ENCODE data around the gene NKAIN2.
A peak's percentile ranks its signal among the peaks of the same experiment; 100 is the strongest.

NKAIN2 gene

DNA sequence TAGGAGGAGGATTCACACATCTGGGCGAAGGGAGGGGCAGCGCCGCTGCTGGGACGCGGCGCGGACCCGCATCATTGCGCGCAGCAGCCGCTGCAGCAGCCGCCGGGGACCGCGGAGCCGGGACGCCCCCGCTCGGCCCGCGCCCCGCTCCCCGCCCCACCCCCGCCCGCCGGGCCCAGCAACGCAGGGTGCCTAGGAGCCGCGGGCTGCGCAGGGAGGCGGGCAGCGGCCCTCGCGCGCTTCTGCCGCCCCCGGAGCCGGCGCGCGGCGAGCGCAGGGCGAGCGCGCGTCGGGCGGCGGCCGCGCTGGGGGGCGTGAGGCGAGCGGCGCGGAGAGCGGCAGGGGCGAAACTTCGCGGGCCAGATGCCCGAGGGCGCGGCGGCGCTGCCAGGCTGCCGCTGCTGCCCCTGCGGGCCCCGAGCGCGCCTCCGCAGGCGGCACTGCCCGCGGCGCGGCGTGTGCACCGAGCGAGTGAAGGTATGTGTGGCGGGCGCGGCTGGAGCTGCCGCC lies at the start of gene NKAIN2:
TSS of gene NKAIN2 (plus strand) at position 362 of the 510 bp plus-strand sequence.
- no peak for TF ChIP-seq ZNF274 (IDR thresholded peaks at IDR 0.05; ENCODE audit: low read depth, low read length)
- H3K4me3 ChIP-seq (ENCODE audit: low read length), result peak within 1 kb of the TSS; percentile 56

DNA sequence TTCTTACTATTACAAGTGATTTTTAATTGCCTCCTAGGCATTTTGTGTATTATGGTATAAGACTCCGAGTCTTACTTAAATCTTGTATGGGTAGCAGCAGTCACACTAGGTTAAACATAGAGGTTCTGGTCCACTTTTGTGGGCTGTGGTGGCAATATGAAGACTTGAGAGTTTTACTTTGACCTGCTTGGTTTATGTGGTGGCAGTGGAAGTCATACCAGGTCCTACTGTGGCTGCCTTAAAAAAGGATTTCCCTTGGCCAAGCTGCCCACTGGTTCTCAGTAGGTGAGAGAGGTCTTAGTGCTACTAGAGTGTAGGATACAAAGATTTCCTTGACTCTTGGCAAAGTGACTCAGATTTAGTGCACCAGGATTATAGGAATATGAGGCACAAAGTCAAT lies 44.2 kb upstream of the NKAIN2 start:
- H3K4me3 ChIP-seq (ENCODE audit: low read length), result no peak overlapping the region
- no peak for TF ChIP-seq ZNF274 (IDR thresholded peaks at IDR 0.05; ENCODE audit: low read depth, low read length)

DNA sequence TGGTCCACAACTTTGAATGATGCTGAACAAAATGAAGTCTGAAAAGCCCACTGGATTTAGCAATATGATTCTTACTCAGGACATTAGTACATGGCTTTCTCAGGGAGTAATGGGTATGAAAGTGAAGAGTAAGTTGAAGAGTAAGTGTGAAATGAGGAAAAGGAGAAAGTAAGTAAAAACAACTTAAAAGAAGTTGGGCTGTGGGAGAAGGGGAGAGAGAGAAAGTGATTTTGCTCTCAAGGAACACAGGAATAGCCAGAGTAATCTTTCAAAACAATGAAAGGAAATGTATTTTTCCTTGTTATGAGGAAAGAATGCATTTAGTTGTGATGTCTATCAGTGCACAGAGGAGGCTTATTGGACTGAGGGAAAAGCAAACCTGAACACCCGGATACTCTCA lies 39.8 kb upstream of the NKAIN2 start:
- H3K4me3 ChIP-seq (ENCODE audit: low read length), result no peak overlapping the region
- no peak for TF ChIP-seq ZNF274 (IDR thresholded peaks at IDR 0.05; ENCODE audit: low read depth, low read length)

DNA sequence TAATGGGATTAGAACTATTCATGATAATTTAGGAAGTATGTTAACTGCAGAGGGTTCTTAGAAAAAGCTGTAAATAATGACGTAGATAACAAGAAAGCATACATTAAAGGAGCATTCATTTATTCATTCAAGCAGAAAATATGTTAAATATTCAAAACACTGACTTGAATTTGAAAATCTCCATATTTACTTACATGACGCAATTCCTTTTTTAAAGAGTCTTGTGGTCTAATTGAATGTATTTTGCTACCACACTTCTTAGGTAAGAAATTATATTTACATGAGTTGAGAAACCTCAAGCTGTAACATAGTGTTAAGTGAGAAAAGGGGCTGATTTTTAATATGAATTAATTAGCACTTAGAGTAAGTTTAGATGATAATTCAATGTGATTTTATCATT lies 38.9 kb upstream of the NKAIN2 start:
- TF ChIP-seq ZNF274 (IDR thresholded peaks at IDR 0.05; ENCODE audit: low read depth, low read length), result no peak
- no peak overlapping the region for H3K4me3 ChIP-seq (ENCODE audit: low read length)

DNA sequence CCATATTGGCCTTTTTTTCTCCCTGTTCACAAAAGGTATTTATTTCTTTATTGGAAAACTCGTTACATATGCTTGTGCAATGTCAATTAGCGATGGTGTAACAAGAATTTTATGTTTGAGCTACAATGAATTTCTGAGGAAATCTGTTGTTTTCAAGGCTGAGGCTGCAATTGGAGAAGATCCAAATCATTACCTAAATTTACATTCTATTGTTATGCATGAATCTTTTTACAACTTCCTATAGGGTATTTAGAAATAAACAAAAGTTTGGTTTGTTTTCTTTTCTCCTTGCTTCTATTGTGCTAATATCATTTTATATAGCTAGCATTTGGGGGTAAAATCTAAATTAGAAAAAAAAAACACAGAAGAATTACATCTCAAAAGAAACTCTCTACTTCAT lies 34.7 kb upstream of the NKAIN2 start:
- TF ChIP-seq ZNF274 (IDR thresholded peaks at IDR 0.05; ENCODE audit: low read depth, low read length), result no peak
- H3K4me3 ChIP-seq (ENCODE audit: low read length), result no peak overlapping the region

DNA sequence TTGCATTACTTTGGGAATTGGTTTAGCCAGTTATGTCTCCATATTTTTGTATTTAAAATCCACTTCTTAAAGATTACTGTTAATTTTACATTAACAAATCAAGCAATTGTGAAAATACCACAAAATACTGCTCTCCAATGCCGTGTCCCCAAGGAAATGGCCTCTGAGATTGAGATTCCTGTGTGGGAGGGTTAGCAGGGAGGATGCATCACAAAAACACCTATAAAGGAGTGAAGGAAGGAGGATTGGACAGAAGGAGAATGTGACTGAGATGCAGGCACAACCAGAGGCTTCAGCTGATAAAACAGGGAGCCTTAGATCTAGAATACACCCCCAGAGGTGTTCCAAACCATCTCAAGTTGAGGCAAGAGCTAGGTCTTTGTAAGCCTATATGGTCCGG lies 34.2 kb upstream of the NKAIN2 start:
- no peak overlapping the region for H3K4me3 ChIP-seq (ENCODE audit: low read length)
- no peak for TF ChIP-seq ZNF274 (IDR thresholded peaks at IDR 0.05; ENCODE audit: low read depth, low read length)

DNA sequence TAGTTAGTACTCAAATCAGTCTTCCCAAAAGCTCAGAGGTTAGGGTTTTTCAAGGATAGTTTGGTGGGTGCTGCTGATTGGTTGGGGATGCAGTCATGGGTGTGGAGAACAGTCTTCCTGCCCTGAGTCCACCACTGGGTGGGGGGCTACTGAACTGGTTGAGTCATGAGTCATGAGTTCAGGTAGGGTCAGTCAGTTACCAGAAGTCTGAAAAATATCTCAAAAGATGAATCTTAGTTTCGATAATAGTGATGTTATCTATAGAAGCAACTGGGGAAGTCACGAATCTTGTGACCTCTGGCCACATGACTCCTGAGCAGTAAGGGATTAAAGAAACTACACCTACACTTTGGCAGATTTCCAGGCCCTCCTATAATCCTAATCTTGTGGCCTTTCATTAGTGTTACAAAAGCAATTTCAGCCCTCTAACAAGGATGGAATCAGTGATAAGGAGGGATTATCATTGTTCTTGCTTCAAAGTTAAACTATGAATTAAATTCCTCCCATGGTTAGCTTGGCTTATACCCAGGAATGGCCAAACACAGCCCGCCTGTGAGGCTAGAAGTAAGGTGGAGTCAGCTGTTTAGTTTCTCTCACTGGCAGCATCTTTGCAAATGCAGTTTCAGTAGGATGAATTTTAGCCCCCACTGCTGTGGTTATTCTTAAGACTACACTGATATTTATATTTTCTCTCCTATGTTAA lies 33.3 kb upstream of the NKAIN2 start:
- H3K4me3 ChIP-seq (ENCODE audit: low read length), result no peak overlapping the region

DNA sequence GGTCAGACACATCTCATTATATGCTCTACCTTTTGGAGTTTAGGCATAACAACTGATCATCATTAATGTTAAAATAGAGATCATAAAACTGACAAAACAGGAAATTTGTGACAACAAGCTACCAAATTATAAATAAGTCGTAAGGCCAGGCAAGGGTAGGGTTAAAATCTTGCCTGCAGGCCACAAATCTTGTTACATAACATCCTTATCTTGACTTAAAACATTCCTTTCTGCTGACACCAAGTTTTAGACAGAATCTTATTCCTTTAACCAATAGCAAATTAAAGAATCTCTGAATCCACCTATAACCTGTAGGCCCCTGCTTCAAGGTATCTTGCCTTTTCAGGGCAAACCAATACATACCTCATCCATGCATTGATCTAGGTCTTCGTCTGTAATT lies 32.5 kb upstream of the NKAIN2 start:
- no peak overlapping the region for H3K4me3 ChIP-seq (ENCODE audit: low read length)
- no peak for TF ChIP-seq ZNF274 (IDR thresholded peaks at IDR 0.05; ENCODE audit: low read depth, low read length)

More for the DNA sequence above, 33.3 kb upstream of the NKAIN2 start:
- no peak for TF ChIP-seq ZNF274 (IDR thresholded peaks at IDR 0.05; ENCODE audit: low read depth, low read length)

DNA sequence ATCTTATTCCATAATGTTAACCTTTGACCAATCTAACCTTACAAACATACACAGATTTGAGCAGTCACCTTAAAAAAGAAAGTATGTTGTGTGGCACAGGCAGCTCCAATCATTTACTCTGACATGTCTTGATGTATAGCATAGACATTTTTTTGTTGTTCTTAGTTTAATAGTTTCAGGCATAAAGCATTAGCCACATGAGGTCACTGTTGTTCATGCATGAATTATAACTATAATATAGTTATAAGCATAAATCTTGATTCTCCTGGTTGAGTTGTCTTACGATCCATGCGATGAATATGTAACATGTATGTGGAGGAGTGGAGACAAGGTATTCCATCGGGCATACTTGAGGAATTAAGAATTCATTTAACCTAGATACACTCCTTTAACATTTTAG lies 26.1 kb upstream of the NKAIN2 start:
- TF ChIP-seq ZNF274 (IDR thresholded peaks at IDR 0.05; ENCODE audit: low read depth, low read length), result no peak
- H3K4me3 ChIP-seq (ENCODE audit: low read length), result no peak overlapping the region

DNA sequence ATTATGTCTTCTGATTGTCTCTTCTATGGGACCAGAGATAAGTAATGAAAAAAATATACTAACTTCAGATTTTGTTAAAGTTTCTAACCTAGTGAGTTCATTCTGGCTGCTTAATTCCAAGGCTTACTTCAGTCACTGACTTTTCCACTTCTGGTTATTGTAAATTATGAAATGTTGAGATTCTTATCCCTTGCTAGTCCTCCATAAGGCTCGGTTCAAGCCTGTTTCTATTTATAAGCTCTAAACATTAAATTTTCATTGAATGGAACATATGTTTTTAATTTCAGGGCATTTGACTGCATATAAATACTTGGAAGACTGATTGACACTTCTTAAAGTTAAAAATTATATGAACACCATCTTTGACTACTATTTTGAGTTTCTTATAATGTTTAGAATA lies 23.6 kb upstream of the NKAIN2 start:
- TF ChIP-seq ZNF274 (IDR thresholded peaks at IDR 0.05; ENCODE audit: low read depth, low read length), result no peak
- H3K4me3 ChIP-seq (ENCODE audit: low read length), result no peak overlapping the region

DNA sequence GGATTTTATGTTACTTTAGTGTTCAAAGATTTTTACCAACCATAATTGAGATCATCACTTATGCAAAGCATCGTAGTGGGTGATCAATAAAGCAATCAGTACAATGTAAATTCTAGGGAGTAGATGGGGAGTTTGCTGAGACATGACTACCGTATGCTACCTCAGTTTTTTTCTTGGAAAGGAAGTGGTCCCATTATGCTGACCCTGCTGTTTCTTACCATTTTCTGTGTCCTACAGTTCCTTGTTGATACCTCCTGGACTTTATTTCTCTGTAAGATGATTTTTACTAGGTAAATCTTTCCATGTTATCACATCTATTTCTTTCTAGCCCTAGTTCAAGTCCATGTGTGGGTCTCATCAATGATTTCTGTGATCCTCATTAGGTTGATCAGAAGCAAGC lies 19.3 kb upstream of the NKAIN2 start:
- no peak overlapping the region for H3K4me3 ChIP-seq (ENCODE audit: low read length)
- TF ChIP-seq ZNF274 (IDR thresholded peaks at IDR 0.05; ENCODE audit: low read depth, low read length), result no peak

DNA sequence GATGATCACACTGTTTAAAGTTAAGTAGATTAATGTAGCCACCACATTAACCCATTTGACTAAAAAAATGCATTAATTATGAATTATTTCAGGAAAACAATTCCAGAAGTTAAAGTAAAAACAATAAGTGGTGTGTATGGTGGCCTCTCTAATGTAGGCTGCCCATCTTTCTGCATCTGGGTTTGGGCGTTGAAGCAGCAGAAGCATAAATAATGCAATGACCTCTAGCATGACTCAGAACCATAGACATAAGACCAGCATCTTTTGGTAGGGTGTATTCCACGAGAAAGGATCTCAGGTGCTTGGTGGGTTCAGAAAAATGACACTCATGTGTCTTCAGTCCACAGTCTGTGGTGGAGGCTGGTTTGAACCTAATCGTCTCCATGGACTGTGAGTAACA lies 18.6 kb upstream of the NKAIN2 start:
- TF ChIP-seq ZNF274 (IDR thresholded peaks at IDR 0.05; ENCODE audit: low read depth, low read length), result no peak

DNA sequence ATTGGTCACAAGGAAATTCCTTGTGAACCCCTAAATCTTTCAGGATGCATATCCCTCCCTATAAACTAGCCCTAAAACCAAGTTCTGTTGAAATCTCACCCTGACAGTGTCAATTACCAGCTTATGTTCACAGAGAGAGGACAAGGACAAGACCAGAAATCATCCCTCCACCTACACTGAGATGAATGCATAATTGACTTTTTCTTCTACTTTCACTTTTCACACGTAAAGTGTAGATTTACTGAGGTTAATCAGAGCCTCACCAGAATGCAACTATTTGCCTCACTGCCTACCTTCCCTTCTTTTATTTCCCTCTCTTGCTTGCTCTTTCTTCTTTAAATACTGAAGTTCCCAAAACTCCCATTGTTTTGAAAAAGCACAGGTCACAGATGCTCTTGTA lies 15.3 kb upstream of the NKAIN2 start:
- no peak for TF ChIP-seq ZNF274 (IDR thresholded peaks at IDR 0.05; ENCODE audit: low read depth, low read length)
- H3K4me3 ChIP-seq (ENCODE audit: low read length), result no peak overlapping the region

More for the DNA sequence above, 18.6 kb upstream of the NKAIN2 start:
- H3K4me3 ChIP-seq (ENCODE audit: low read length), result no peak overlapping the region

DNA sequence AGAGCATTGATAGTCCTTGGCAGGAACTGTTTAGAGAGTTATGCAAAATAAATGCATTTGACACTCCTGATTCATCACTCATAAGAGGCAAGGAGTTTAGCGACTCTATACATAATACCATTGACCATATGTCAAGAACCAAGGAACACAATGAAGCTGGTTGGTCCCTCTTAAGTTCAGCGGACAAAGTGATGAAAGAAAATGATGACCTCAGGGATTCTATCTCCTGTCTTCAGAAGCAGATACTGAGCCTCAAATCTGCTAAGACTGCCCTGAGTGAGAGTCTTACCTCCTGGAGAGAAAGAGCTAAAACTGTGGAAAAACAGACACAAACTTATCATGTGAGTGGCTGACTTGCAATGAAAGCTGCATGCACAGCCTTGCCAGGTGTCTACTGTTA lies 9.5 kb upstream of the NKAIN2 start:
- H3K4me3 ChIP-seq (ENCODE audit: low read length), result no peak overlapping the region
- TF ChIP-seq ZNF274 (IDR thresholded peaks at IDR 0.05; ENCODE audit: low read depth, low read length), result no peak

DNA sequence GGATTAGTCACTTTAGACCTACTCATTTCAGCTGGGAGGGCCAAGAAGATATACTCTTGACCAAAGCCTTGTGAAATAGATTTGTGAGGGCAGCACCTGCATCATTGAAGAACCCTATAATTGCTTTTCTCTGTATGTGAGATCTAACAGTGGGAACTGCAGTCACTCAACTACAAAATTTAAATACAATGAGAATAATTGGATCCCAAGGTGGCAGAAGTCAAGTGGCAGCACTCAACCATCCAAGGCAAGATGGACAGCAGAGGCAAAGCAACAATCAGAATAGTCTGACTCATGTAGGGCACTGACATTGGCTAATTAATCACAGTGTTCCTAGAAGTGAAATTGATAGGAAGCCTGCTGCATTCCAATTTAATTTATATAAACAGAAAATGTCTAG lies 8.9 kb upstream of the NKAIN2 start:
- TF ChIP-seq ZNF274 (IDR thresholded peaks at IDR 0.05; ENCODE audit: low read depth, low read length), result no peak
- H3K4me3 ChIP-seq (ENCODE audit: low read length), result no peak overlapping the region

DNA sequence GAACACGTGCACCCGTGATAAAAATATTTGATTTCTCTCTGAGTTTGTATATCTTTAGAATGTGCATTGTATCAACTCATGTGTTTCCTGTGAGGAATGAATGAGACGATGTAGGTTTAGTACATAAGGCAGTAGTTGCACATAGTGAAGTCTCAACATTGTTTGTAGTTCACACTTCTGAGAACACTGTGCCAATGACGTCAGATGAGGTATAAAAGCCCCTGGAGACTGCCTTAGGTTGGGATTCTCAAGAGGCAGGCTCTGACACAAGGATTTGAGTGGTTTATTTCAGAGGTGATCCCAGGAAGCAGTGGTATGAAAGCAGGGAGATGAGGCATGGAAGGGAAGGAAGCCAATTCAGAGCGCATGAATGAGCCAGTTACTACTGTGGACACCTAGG lies 2.6 kb upstream of the NKAIN2 start:
- no peak for TF ChIP-seq ZNF274 (IDR thresholded peaks at IDR 0.05; ENCODE audit: low read depth, low read length)

More for the DNA sequence above, 2.6 kb upstream of the NKAIN2 start:
- H3K4me3 ChIP-seq (ENCODE audit: low read length), result no peak overlapping the region

All from GM08714 (cell line).